ENCODE measurements around the gene NR2F1-AS1. TPM values are rescaled to one million over a fixed set of nuclear protein-coding genes. Genes with fewer than 3 reads are reported as not detected.

The NR2F1-AS1 gene
- total and polyA plus RNA-seq, 4 donors = 50.9 to 71.5 (median 66.6) TPM

DNA sequence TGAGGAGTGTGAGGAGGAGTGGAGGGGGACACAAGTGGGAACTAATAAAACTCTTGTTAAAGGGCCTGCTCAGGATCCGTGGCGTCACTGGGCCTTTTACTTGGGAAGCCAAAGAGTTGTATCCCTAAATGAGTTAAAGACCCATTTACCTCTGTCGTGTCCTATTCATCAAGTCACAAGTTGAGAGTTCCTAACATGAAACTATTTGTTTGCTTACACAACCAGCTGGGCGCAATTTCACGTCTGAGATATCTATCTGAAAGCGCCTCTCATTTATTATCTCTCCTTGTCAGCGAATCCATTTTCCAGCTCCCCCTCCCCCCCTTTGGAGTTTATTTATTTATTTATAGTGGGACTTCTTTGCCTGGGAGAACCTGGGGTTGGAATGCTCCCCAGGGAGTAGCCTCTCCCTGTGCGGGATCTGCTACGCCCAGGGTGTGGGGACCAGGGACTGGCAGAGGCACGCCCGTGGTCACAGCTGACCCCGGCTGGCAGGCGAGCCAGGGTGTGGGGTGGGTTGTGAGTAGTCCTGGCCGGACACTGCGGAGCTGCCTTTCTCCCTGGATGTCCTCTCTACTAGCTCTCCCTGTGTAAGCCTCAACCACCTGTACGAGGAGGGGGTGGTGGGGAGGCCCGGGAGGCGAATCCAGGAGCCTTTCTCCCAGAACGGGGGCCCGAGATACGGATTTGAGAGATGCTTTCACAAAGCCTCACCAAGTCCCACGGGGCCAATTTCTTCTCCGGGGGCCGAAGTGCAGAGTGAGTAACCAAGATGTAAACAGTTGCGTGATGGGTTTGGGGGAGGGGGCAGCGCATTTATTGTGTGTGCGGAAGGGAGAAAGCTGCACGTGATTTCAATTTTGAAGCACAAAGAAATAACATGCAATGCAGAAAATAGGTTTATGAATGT lies 17.3 kb upstream of the NR2F1-AS1 start:
- 53% methylated on average over 7 of the region's 28 CpGs for WGBS (ENCODE audit: insufficient coverage)
- peak overlapping the region; percentile 98 for H3K27ac ChIP-seq (ENCODE audit: low read depth, low read length)

DNA sequence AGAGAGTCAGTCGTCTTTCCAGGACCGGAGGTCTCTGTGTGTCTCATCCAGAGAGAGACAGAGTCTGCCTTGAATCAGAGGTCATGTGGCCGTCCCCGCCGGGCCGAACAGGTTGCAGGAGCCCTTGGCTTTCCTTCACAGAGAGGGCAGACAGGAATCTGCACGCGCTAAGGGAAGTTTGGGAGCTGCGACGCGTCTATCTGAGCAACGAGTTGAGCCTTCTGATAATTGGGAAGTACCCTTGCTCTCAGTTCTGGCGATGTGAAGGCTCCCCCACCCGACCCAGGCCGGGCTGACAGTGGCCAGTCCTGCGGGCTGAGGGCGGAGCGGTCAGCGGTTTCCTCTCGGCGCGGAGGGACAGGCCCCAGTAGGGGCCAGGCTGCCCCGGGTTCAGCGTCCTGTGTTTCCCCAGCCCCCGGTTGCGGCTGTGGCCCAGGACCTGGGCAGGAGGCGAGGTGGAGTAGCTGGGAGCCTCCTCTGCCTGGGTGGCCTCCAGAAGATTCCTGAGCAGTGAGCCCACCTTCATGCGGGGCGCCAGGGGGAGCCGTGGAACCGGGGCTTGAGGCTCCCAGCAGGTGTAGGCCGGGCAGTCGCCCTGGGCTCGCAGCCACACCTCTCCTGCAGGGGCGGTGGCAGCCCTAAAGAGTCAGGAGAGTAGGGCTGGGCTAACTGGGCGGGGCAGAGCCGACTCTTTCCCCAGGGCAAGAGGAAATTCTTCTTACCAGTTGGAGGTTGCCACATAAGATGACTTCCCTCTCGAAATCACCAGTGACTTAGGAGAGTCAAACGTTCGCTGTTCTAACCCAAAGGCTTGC lies 15.9 kb upstream of the NR2F1-AS1 start:
- DNase-seq (ENCODE audit: low read depth in 4 of 6, low spot score in 6 of 6) = no peak

More for the DNA sequence above, 17.3 kb upstream of the NR2F1-AS1 start:
- H3K4me1 ChIP-seq (ENCODE audit: control insufficient read depth, insufficient read depth, low read length) = peaks cover 62% of the 10 kb centered on the region
- no peaks in the 10 kb centered on the region for H3K9me3 ChIP-seq (ENCODE audit: control insufficient read depth, insufficient read depth, low read length)
- peaks cover 34% of the 10 kb centered on the region for H3K36me3 ChIP-seq (ENCODE audit: control insufficient read depth, insufficient read depth, low read length)
- H3K27me3 ChIP-seq (ENCODE audit: control insufficient read depth, insufficient read depth, low read length) = peaks cover 26% of the 10 kb centered on the region
- DNase-seq (ENCODE audit: low read depth in 4 of 6, low spot score in 6 of 6) = peak in 1 of 6 donors; percentile 62
- peak overlapping the region; percentile 51 for H3K4me3 ChIP-seq (ENCODE audit: low read depth, low read length)

DNA sequence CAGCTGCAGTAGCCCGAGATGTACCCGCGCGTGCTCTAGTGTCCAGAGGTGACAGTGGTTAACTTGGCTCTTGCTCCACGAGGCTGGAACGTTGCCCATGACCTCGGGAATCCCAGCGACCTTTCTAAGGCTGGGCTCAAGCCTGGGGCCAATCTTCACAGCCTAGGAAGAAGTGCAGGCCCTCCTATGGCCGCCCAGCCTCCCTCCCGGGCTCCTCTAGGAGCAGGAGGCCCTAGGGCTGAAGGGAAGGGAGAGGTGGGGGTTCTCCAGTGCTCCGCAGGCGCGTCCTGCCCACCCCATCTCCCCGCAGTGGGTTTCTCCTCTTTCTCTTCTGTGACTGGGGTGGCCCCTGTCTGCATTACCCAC lies 15.3 kb upstream of the NR2F1-AS1 start:
- Histone ChIP-seq H3K27ac (ENCODE audit: low read depth, low read length) (peak overlapping the region; percentile 98), H3K9me3 (ENCODE audit: control insufficient read depth, insufficient read depth, low read length) (no peaks in the 10 kb centered on the region), H3K27me3 (ENCODE audit: control insufficient read depth, insufficient read depth, low read length) (peaks cover 13% of the 10 kb centered on the region), H3K36me3 (ENCODE audit: control insufficient read depth, insufficient read depth, low read length) (peaks cover 41% of the 10 kb centered on the region), H3K4me3 (ENCODE audit: low read depth, low read length) (no peak overlapping the region), H3K4me1 (ENCODE audit: control insufficient read depth, insufficient read depth, low read length) (peaks cover 63% of the 10 kb centered on the region)
- no peak for DNase-seq (ENCODE audit: low read depth in 4 of 6, low spot score in 6 of 6)
- WGBS (ENCODE audit: insufficient coverage) = 53% methylated on average over 11 of the region's 14 CpGs

More for the DNA sequence above, 15.9 kb upstream of the NR2F1-AS1 start:
- Histone ChIP-seq H3K4me1 (ENCODE audit: control insufficient read depth, insufficient read depth, low read length) (peaks cover 61% of the 10 kb centered on the region), H3K4me3 (ENCODE audit: low read depth, low read length) (no peak overlapping the region), H3K36me3 (ENCODE audit: control insufficient read depth, insufficient read depth, low read length) (peaks cover 36% of the 10 kb centered on the region), H3K9me3 (ENCODE audit: control insufficient read depth, insufficient read depth, low read length) (no peaks in the 10 kb centered on the region), H3K27ac (ENCODE audit: low read depth, low read length) (peak overlapping the region; percentile 98), H3K27me3 (ENCODE audit: control insufficient read depth, insufficient read depth, low read length) (peaks cover 14% of the 10 kb centered on the region)
- WGBS (ENCODE audit: insufficient coverage) = 70% methylated on average over 31 of the region's 40 CpGs

DNA sequence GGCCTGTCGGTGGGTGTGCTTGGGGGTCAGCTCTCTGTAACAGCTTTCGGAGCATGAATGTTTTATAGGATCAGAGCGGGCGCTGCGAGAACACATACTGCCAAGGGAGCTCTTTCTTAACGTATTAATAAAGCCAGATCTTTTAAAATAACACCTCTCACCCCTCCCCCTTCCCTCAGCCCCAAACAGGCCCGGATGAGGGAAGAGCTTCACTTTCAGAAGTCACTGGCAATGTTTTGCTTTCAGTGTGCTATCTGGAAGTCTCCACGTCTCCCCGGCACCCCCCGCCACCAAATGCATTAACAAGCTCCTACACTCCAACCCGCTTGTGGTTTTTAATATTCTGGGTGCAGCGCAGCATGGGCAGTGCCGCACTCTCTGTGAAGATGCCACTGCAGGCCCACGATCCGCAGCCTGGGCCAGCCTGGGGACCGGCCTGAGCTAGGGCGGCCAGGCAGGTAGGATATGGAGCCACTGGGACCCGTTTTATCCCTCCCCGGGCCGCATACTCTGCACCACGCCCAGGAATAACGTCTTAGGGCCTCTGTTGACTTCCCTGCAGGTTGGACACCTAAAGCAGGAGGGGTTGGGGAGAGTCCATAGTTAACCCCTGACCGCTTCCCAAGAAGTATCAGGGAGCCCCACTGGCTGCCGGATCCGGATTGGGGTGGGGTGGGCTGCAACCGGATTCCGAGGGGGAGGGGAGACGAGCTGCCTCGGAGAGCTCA lies 14.6 kb upstream of the NR2F1-AS1 start:
- H3K4me3 ChIP-seq (ENCODE audit: low read depth, low read length) = peak overlapping the region; percentile 31
- H3K27ac ChIP-seq (ENCODE audit: low read depth, low read length) = peak overlapping the region; percentile 98
- H3K27me3 ChIP-seq (ENCODE audit: control insufficient read depth, insufficient read depth, low read length) = peaks cover 13% of the 10 kb centered on the region
- peak in 2 of 6 donors; percentile 55 to 78 for DNase-seq (ENCODE audit: low read depth in 4 of 6, low spot score in 6 of 6)
- 60% methylated on average over 17 of the region's 29 CpGs for WGBS (ENCODE audit: insufficient coverage)
- H3K36me3 ChIP-seq (ENCODE audit: control insufficient read depth, insufficient read depth, low read length) = peaks cover 43% of the 10 kb centered on the region
- peaks cover 64% of the 10 kb centered on the region for H3K4me1 ChIP-seq (ENCODE audit: control insufficient read depth, insufficient read depth, low read length)
- no peaks in the 10 kb centered on the region for H3K9me3 ChIP-seq (ENCODE audit: control insufficient read depth, insufficient read depth, low read length)

DNA sequence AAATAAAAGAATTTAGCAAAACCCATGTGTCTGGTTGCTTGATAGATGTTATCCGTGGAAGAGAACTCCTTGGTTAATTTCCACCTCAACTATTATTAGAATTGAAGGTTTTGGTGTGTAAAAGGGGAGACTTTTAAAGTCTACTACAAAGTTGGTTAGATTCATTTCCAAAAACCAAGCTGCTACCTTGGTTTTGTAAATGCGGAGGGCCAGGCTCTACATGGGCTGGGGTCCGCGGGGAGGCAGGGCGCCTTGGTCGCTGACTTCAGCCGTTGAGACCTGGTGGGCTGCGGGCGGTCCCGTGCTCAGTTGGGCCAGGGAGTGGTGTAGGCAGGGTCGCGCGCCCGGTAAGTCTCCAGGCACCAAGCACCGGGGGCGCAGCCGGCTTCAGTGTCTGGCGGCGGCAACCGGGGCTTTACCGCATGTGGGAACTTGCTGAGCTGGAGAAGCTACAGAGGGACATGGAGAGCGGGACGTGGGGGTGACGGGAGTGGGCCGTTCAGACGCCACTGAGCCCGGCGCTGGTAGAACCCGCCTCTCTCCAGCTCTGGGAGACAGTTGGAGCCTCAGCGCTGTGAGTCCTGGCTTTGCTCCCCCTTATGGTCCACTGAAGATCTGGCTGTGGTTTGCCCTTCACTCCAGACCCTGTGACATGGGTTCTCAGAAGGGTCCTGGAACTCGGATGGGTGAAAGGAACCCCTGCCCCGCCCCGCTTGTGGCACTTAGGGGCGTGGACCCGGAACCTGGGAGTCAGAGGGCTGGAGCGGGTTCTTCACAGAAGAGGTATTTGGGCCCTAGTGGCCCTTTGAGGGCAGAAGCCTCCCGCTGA lies 13.8 kb upstream of the NR2F1-AS1 start:
- Histone ChIP-seq H3K4me3 (ENCODE audit: low read depth, low read length) (peak overlapping the region; percentile 31), H3K4me1 (ENCODE audit: control insufficient read depth, insufficient read depth, low read length) (peaks cover 67% of the 10 kb centered on the region), H3K36me3 (ENCODE audit: control insufficient read depth, insufficient read depth, low read length) (peaks cover 43% of the 10 kb centered on the region), H3K27ac (ENCODE audit: low read depth, low read length) (peak overlapping the region; percentile 98), H3K9me3 (ENCODE audit: control insufficient read depth, insufficient read depth, low read length) (no peaks in the 10 kb centered on the region), H3K27me3 (ENCODE audit: control insufficient read depth, insufficient read depth, low read length) (peaks cover 13% of the 10 kb centered on the region)
- DNase-seq (ENCODE audit: low read depth in 4 of 6, low spot score in 6 of 6) = peak in 2 of 6 donors; percentile 41 to 74
- WGBS (ENCODE audit: insufficient coverage) = 43% methylated on average over 35 of the region's 37 CpGs

DNA sequence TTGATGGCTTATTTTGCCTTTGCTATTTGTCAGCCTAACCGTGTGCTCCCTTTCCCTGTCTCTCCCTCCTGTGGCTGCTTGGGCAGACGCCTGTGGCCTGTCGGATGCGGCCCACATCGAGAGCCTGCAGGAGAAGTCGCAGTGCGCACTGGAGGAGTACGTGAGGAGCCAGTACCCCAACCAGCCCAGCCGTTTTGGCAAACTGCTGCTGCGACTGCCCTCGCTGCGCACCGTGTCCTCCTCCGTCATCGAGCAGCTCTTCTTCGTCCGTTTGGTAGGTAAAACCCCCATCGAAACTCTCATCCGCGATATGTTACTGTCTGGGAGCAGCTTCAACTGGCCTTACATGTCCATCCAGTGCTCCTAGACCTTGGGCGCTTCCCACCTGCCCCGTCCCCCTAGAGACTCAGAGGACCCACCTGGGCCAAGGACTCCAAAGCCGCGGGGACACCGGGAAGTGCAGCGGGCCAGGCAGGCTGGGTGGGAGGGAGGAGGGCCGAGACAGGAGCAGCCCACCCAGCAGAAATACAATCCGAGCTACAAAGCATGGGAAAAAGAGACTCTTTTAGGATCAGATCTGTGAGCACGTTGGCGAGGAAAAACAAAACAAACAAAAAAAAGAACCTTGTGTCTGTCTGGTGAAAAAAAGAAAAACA lies 12.6 kb upstream of the NR2F1-AS1 start:
- H3K4me1 ChIP-seq (ENCODE audit: control insufficient read depth, insufficient read depth, low read length) = peaks cover 60% of the 10 kb centered on the region
- DNase-seq (ENCODE audit: low read depth in 4 of 6, low spot score in 6 of 6) = peak in 2 of 6 donors; percentile 63 to 69
- H3K27ac ChIP-seq (ENCODE audit: low read depth, low read length) = peak overlapping the region; percentile 98
- H3K9me3 ChIP-seq (ENCODE audit: control insufficient read depth, insufficient read depth, low read length) = no peaks in the 10 kb centered on the region
- H3K4me3 ChIP-seq (ENCODE audit: low read depth, low read length) = peak overlapping the region; percentile 38
- WGBS (ENCODE audit: insufficient coverage) = 44% methylated on average over 25 of the region's 30 CpGs
- H3K36me3 ChIP-seq (ENCODE audit: control insufficient read depth, insufficient read depth, low read length) = peaks cover 43% of the 10 kb centered on the region
- H3K27me3 ChIP-seq (ENCODE audit: control insufficient read depth, insufficient read depth, low read length) = peaks cover 8% of the 10 kb centered on the region

DNA sequence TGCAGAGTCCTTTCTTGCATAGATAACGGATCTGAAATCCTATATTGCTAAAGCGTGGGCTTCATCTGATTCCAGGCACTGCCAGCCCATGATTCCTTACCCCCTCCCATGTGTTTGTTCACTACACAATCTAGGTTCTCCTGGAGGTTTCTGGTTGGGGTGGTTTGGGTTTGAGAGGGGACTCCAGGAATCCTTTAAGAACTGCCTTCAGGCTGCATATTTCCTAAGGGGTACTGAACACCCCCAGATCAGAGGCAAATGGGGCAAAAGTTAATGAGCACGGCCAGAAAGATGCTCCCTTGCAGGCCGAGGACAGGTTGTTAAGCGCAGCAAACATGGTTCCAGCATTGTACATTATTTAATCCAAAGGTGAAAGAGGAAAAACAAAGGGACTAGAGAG lies 11.9 kb upstream of the NR2F1-AS1 start:
- Histone ChIP-seq H3K9me3 (ENCODE audit: control insufficient read depth, insufficient read depth, low read length) (no peaks in the 10 kb centered on the region), H3K4me1 (ENCODE audit: control insufficient read depth, insufficient read depth, low read length) (peaks cover 59% of the 10 kb centered on the region), H3K27me3 (ENCODE audit: control insufficient read depth, insufficient read depth, low read length) (peaks cover 8% of the 10 kb centered on the region), H3K36me3 (ENCODE audit: control insufficient read depth, insufficient read depth, low read length) (peaks cover 47% of the 10 kb centered on the region), H3K4me3 (ENCODE audit: low read depth, low read length) (peak overlapping the region; percentile 38), H3K27ac (ENCODE audit: low read depth, low read length) (peak overlapping the region; percentile 98)
- peak in 1 of 6 donors; percentile 55 for DNase-seq (ENCODE audit: low read depth in 4 of 6, low spot score in 6 of 6)
- whole genome bisulfite sequencing (ENCODE audit: insufficient coverage) = 31% methylated on average over 2 of the region's 5 CpGs

DNA sequence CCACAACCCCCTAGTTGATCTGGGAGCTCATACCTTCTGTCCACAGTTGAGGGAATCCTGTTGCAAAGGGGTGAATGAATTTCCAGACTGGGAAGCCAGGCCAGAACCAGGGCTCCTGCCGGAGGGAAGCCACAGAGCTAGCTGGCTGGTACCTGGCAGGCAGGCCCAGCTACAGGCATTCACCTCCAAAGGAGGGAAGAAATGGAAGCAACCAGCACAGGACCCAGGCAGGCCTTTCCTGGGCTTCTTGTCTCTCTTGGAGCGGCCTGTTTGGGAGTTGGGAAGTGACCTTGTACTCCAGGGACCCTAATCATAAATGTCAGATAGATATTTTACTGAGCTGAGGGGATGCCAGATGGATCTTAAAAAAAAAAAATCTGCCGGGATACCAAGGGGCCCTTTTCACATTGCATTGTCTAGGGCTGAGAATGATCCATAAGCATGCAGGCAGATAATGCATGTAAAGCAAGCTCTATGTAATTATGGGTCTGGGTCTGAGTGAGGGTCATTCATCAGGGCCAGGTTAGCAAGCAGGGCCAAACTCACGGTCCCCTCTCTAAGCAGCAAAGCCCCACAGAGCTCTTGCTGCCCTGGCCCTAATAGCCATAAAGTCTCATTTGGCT lies 10.4 kb upstream of the NR2F1-AS1 start:
- H3K27me3 ChIP-seq (ENCODE audit: control insufficient read depth, insufficient read depth, low read length) = peaks cover 2% of the 10 kb centered on the region
- 26% methylated on average over 2 of the region's 4 CpGs for WGBS (ENCODE audit: insufficient coverage)
- DNase-seq (ENCODE audit: low read depth in 4 of 6, low spot score in 6 of 6) = no peak
- H3K27ac ChIP-seq (ENCODE audit: low read depth, low read length) = peak overlapping the region; percentile 98
- H3K9me3 ChIP-seq (ENCODE audit: control insufficient read depth, insufficient read depth, low read length) = no peaks in the 10 kb centered on the region
- peaks cover 44% of the 10 kb centered on the region for H3K36me3 ChIP-seq (ENCODE audit: control insufficient read depth, insufficient read depth, low read length)
- H3K4me1 ChIP-seq (ENCODE audit: control insufficient read depth, insufficient read depth, low read length) = peaks cover 52% of the 10 kb centered on the region
- H3K4me3 ChIP-seq (ENCODE audit: low read depth, low read length) = peak overlapping the region; percentile 31

All from spinal cord (tissue), 10 donors.